Endothelial cell of umbilical vein (primary cell): ENCODE data around the gene FGF6. TPM values are rescaled to one million over a fixed set of nuclear protein-coding genes. Genes with fewer than 3 reads are reported as not detected.

Experiments used
- BruUV-seq: library from RNA; stranded (reverse); fragments of 400-500 nt; replicated peaks from 2 replicates; lab custom pipeline; 2021; lab: Mats Ljungman, UMichigan
- CTCF ChIA-PET: fragments of 300-600, 350-600 bp; sonication (Branson Sonifier 250); formaldehyde crosslinking; loops from one replicate; lab custom pipeline; 2021; ENCODE audit warnings: antibody characterized with exemption, inconsistent platforms; lab: Charles Lee
- POLR2A ChIA-PET: fragments of 300-600, 350-600 bp; sonication (Branson Sonifier 250); formaldehyde crosslinking; loops from one replicate; lab custom pipeline; 2021; ENCODE audit warnings: antibody characterized with exemption, inconsistent platforms; lab: Charles Lee
- DNase-seq: peaks from one replicate; pipeline ENCODE4 v3.0.0-alpha.2; 2011; ENCODE audit warnings: low read depth, low spot score
- FAIRE-seq: peaks from 2 replicates; lab custom pipeline; 2011; peaks lifted over from hg19 to GRCh38; lab: Jason Lieb, UNC
- H2AFZ ChIP-seq: 2 replicates; pipeline ENCODE4 v1.6.0; 2012; ENCODE audit warnings: low read depth, low read length, control low read depth, inconsistent platforms
- H3K27ac ChIP-seq: 2 replicates; pipeline ENCODE4 v1.5.1; 2011; ENCODE audit warnings: low read depth, mild to moderate bottlenecking, control low read depth, low read length, moderate library complexity; ENCODE audit not compliant: insufficient read depth
- H3K27me3 ChIP-seq, 2 experiments: 2 replicates each; pipeline versions ENCODE4 v1.6.0 to v1.6.1; 2011; ENCODE audit warnings: low read length in 2 of 2, mixed read lengths in 1 of 2; ENCODE audit not compliant: control insufficient read depth in 2 of 2, insufficient read depth in 2 of 2
- H3K36me3 ChIP-seq, 2 experiments: 2 replicates in 1 of 2; 3 replicates in 1 of 2; pipeline ENCODE4 v1.5.1; 2011; ENCODE audit warnings: low read length in 2 of 2, mild to moderate bottlenecking in 1 of 2, moderate library complexity in 1 of 2; ENCODE audit not compliant: control insufficient read depth in 2 of 2, insufficient read depth in 2 of 2; ENCODE audit errors: extremely low read depth in 1 of 2
- H3K4me1 ChIP-seq: 3 replicates; pipeline ENCODE4 v1.5.1; 2011; ENCODE audit warnings: mild to moderate bottlenecking, low read length; ENCODE audit not compliant: control insufficient read depth, insufficient read depth; ENCODE audit errors: extremely low read depth
- H3K4me2 ChIP-seq: 2 replicates; pipeline ENCODE4 v1.6.1; 2011; ENCODE audit warnings: low read length, control low read depth, mixed read lengths; ENCODE audit not compliant: insufficient read depth
- H3K4me3 ChIP-seq, 3 experiments: fragments of 200-600 bp in 1 of 3; sonication (generic), shearing (Covaris generic) in 1 of 3; replicated peaks in 1 of 3; 2 replicates each; pipeline ENCODE4 v1.5.1; 2011 to 2016; ENCODE audit warnings: control low read depth in 3 of 3, low read length in 3 of 3, mild to moderate bottlenecking in 2 of 3, inconsistent platforms in 1 of 3, low read depth in 1 of 3, moderate library complexity in 1 of 3; ENCODE audit not compliant: insufficient read depth in 1 of 3
- H3K79me2 ChIP-seq: 2 replicates; pipeline ENCODE4 v1.6.0; 2012; ENCODE audit warnings: low read length, inconsistent platforms; ENCODE audit not compliant: control insufficient read depth, insufficient read depth
- H3K9ac ChIP-seq: replicated peaks from 2 replicates; pipeline ENCODE3; 2011; ENCODE audit warnings: low read length, control low read depth; ENCODE audit not compliant: insufficient read depth; ENCODE audit errors: extremely low read depth
- H3K9me1 ChIP-seq: replicated peaks from 3 replicates; pipeline ENCODE4 v1.6.0; 2011; ENCODE audit warnings: mild to moderate bottlenecking, low read length; ENCODE audit not compliant: control insufficient read depth, insufficient read depth; ENCODE audit errors: extremely low read depth
- H3K9me3 ChIP-seq: replicated peaks from 2 replicates; pipeline ENCODE4 v1.5.1; 2012; ENCODE audit warnings: low read length, inconsistent platforms; ENCODE audit not compliant: control insufficient read depth, insufficient read depth
- H4K20me1 ChIP-seq: replicated peaks from 2 replicates; pipeline ENCODE3; 2011; ENCODE audit warnings: mild to moderate bottlenecking, low read length; ENCODE audit not compliant: control insufficient read depth, insufficient read depth; ENCODE audit errors: extremely low read depth
- CTCF ChIP-seq, 2 donors: IDR thresholded peaks; 1 replicate in 1 of 2; 2 replicates in 1 of 2; pipeline ENCODE4 v1.5.1; 2011; ENCODE audit warnings: low read length in 2 of 2, mild to moderate bottlenecking in 2 of 2, moderate library complexity in 2 of 2, control low read depth in 1 of 2, inconsistent platforms in 1 of 2, low read depth in 1 of 2; ENCODE audit not compliant: insufficient read depth in 1 of 2; ENCODE audit errors: extremely low read depth in 1 of 2
- EZH2 ChIP-seq: IDR thresholded peaks from 2 replicates; pipeline ENCODE4 v1.6.1; 2012; ENCODE audit warnings: borderline replicate concordance, low read depth, mild to moderate bottlenecking, moderate library complexity, low read length, inconsistent platforms; ENCODE audit not compliant: severe bottlenecking
- FOS ChIP-seq: IDR thresholded peaks from 2 replicates; pipeline ENCODE4 v1.6.1; 2011; ENCODE audit warnings: mild to moderate bottlenecking, low read length, moderate library complexity, borderline replicate concordance; ENCODE audit not compliant: insufficient read depth
- GATA2 ChIP-seq: IDR thresholded peaks from 2 replicates; pipeline ENCODE4 v1.7.0; 2011; ENCODE audit warnings: low read depth, mild to moderate bottlenecking, moderate library complexity, mixed read lengths, low read length; ENCODE audit not compliant: insufficient read length, insufficient read depth
- MYC ChIP-seq: IDR thresholded peaks from one replicate; pipeline ENCODE4 v1.6.1; 2011; ENCODE audit warnings: mild to moderate bottlenecking, low read depth, low read length
- dilution Hi-C: fragments of 300-500 bp; cut with MboI; formaldehyde crosslinking; loops from one replicate; pipeline ENCODE4 v1.15.0; 2019; ENCODE audit warnings: low sequenced_read_pairs; ENCODE audit not compliant: extremely low pct_ligation_motif_present
- intact Hi-C: fragments of 100-400 bp; cut with micrococcal nuclease; formaldehyde crosslinking; loops from one replicate; pipeline ENCODE4 v1.10.0; 2022
- polyA plus RNA-seq, 4 experiments: library from polyadenylated mRNA; depleted of rRNA in 3 of 4; stranded (reverse) in 3 of 4; unstranded in 1 of 4; fragments of >200 nt; gene quantifications; 2 replicates each; pipeline versions ENCODE4 v1.2.1 to v1.2.3, GENCODE V29; 2011 to 2012; ENCODE audit warnings: missing spikeins in 1 of 4
- total RNA-seq: library from RNA; stranded (reverse); gene quantifications from 2 replicates; pipeline ENCODE4 v1.2.3, GENCODE V29; 2021

The FGF6 gene
- total and polyA plus RNA-seq, 2 donors (not counting 3 experiments of a cell fraction or from before 2014, with no cell fraction given), result not detected

GRCh38 chr12:4422985-4423384, 22.6 kb downstream of the FGF6 start:
- H2AFZ ChIP-seq, result no peak overlapping the region
- FAIRE-seq (no peak), DNase-seq (no peak)
- no peaks in the 10 kb centered on the region for H3K9me3 ChIP-seq
- POLR2A ChIA-PET, result no interaction called here
- H3K36me3 ChIP-seq, result no peaks in the 10 kb centered on the region
- H3K4me2 ChIP-seq, result no peak overlapping the region
- intact Hi-C loops, result no loop called here
- no peak for TF ChIP-seq MYC
- no peak for TF ChIP-seq GATA2
- TF ChIP-seq EZH2, result no peak
- TF ChIP-seq CTCF (IDR thresholded peaks at IDR 0.05; ENCODE audit: extremely low read depth in 1 of 2, insufficient read depth in 1 of 2, low read depth in 1 of 2, low read length in 2 of 2), result no peak
- CTCF ChIA-PET, result interaction anchor here (1.1 to 1.8 kb wide), 3 partner anchors 9 to 115 kb away, joined by 3 to 12 read pairs (median 4); no protein-coding TSS in a partner anchor
- no peak overlapping the region for H3K9ac ChIP-seq
- no peaks in the 10 kb centered on the region for H3K9me1 ChIP-seq
- no peak overlapping the region for H3K4me3 ChIP-seq
- no peaks in the 10 kb centered on the region for H3K79me2 ChIP-seq
- H3K27me3 ChIP-seq, result peaks cover 0 to 2% of the 10 kb centered on the region in 2 experiments
- dilution Hi-C loops, result no loop called here
- no peak overlapping the region for H3K27ac ChIP-seq
- H3K4me1 ChIP-seq, result no peaks in the 10 kb centered on the region
- H4K20me1 ChIP-seq, result no peaks in the 10 kb centered on the region
- BruUV-seq, result no TSS peak

- no peaks in the 10 kb centered on the region for H4K20me1 ChIP-seq
- no peaks in the 10 kb centered on the region for H3K36me3 ChIP-seq
- H3K79me2 ChIP-seq, result no peaks in the 10 kb centered on the region
- H3K4me2 ChIP-seq, result no peak overlapping the region
- DNase-seq, result peak; percentile 37
- ChIA-PET CTCF (interaction anchor here (0.6 to 2.6 kb wide), 14 partner anchors 9 to 337 kb away, joined by 3 to 19 read pairs (median 4); no protein-coding TSS in a partner anchor), POLR2A (no interaction called here)
- no peaks in the 10 kb centered on the region for H3K9me1 ChIP-seq
- BruUV-seq, result no TSS peak
- peak; percentile 81 for FAIRE-seq
- H3K4me3 ChIP-seq, result no peak overlapping the region
- H3K9me3 ChIP-seq, result no peaks in the 10 kb centered on the region
- intact Hi-C loops, result loop anchor here (1.0 to 2.0 kb wide), 3 partner anchors 106 to 337 kb away; no protein-coding TSS in a partner anchor
- no peaks in the 10 kb centered on the region for H3K4me1 ChIP-seq
- H3K27me3 ChIP-seq, result peaks cover 0 to 2% of the 10 kb centered on the region in 2 experiments
- no peak overlapping the region for H3K9ac ChIP-seq
- H2AFZ ChIP-seq, result no peak overlapping the region
- no peak for TF ChIP-seq FOS
- TF ChIP-seq EZH2, result no peak
- no peak for TF ChIP-seq MYC
- peak; percentile 55 to 56 for TF ChIP-seq CTCF (IDR thresholded peaks at IDR 0.05; ENCODE audit: extremely low read depth in 1 of 2, insufficient read depth in 1 of 2, low read depth in 1 of 2, low read length in 2 of 2)
- dilution Hi-C loops, result no loop called here
- H3K27ac ChIP-seq, result no peak overlapping the region
Measured at GRCh38 chr12:4421590-4422031, 24.0 kb downstream of the FGF6 start.
